Muscle of arm (tissue), 1 donor: ENCODE results near the gene CCR5AS.
"Not testable (repeated sequence)": the region's sequence is repeated elsewhere in the genome, so short reads cannot be mapped to it uniquely, and the experiment has no call there.

Experiments
- DNase-seq: peaks from one replicate; pipeline ENCODE4 v3.0.0-alpha.2; 2013

Gene CCR5AS

DNA sequence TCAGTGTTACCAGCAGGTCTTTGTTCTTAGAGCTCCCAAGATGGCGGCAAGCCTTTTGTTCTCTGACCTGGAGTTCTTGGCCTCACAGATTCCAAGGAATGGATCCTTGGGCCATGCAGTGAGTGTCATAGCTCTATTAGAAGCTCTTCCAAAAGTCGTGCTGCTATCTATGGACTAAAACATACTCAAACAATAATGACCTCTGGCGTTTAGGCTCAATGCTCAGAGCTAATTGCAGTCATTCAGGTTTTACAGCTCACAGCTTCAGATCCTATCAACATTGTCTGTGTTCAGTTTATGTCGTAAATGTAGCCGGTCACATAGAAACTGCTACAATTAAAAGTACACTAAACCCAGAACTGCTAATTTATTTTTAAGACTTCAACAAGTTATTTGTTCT lies 22.4 kb upstream of the CCR5AS start:
- no peak for DNase-seq

DNA sequence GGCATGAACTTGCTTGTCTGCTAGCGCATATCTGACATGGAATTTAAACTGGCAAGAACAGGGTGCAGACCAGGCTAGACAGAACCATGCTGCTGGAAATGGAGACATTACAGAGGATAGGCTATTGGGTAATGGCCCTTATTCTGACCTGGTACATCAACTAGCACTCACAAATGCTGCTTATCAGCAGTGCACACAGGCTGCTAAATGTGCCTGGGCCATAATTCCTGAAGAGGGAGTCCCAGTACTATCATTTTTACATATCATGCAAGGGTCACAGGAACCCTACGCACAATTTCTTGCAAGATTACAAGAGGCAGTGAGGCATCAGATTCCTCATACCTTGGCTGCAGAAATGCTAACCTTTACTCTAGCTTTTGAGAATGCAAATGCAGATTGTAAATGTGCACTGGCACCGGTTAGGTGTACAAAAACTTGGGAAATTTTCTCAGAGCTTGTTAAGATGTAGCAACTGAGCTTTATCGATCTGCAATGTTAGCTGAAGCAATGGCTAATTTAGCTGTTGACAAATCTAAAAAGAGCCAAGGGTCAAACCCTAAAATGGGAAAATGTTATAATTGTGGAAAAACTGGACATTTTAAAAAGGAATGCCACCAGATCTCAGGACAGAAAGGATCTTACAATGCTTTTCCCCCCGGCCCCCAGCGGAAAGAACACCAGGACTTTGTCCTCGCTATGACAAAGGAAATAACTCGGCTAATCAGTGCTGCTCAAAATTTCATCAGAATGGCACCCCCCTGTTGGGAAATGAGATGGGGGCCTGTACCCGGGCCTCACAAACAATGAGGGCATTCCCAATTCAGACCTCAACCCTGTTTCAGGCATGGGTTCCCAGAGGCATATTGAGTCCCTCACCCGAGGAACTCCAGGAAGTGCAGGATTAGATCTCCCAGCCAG lies 21.3 kb upstream of the CCR5AS start:
- DNase-seq, result no peak

DNA sequence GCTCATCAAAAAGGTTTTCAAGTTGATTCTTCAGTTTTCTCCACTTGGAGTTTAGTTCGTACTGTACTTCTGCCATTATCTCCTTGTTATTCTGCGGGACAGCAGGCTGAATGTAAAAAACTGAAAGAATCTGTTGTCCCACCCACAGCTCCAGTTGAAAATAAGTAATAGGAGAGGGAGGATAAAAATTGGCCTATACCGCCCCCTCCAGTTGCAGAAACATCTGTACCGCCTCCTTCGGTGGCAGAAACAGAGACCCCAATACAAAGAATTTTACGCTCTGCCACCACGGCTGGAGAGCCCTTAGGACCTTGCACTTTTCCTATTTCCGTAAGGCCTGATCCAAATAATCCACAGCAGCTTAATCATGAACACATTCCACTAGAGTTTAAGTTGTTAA lies 20.5 kb upstream of the CCR5AS start:
- not testable (repeated sequence) for DNase-seq

DNA sequence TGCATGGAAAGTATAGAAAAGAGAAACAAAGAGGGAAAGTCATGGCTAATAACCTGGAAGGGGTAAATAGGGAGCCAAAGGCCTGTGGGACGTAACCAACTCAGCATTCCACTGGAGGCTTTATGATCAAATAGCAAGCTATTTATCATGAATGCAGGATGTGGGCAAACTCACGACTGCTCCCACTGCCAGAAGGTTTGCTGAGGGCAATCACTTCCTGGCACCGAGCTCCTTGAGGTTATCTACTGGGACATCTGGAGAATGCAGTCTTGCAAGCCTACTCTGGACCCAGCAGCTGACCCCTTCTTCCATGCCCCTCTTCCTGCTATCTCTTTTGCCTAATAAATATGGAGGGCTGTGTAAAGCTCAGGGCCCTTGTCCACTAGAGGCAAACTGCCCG lies 19.6 kb upstream of the CCR5AS start:
- not testable (repeated sequence) for DNase-seq

DNA sequence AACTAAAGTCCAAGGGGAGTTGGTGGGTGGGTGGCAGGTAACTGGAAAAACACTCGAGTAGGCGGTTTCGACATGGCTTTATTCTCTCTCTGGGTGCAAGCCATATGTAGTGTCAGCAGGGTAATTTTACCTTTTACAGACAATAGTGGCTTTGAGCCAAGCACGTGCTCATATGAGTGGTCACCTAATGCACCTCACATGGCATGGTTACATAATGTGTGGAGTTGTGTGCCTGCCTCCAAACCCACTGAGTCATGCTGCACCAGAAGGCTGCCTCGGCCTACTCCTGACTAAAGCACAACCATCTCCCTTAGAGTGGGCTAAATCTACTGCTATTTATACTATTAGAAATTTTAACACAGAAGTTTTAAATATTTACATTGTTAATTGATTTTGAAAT lies 16.7 kb upstream of the CCR5AS start:
- DNase-seq, result no peak

DNA sequence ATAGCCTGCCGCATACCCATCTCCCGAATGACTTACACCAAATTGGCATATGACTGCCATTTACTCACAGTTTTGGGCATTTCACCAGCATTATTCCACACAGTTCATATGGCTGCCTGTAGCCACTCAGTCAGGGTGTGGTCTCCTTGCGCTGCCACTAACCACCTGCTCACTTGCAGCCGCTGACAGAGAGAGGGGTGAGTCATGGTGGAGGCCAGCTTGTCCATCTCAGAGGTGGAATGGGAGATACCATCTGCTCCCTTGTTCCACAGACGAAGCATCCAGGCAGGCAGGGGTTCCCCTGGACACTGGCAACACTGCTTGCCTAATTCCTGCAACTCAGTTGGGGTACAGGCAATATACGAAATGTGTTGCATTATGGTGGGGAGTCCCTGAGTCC lies 15.8 kb upstream of the CCR5AS start:
- no peak for DNase-seq

DNA sequence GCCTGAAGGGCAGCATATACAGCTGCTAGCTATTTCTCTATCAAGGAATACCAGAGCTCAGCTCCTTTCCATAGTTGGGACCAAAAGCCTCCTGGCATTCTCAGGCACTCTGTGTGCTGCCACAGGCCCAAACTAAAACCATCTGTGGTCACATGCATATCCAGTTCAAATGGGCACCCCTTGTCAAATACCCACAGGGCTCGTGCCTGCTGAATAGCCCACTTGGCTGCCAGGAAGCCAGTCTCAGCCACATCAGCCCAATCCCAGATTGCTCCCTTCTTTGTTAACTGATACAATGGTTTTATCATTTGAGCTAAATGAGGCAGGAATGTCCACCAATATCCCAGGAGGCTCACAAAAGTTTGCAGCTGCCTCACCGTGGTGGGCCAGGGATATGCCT lies 14.1 kb upstream of the CCR5AS start:
- no peak for DNase-seq

DNA sequence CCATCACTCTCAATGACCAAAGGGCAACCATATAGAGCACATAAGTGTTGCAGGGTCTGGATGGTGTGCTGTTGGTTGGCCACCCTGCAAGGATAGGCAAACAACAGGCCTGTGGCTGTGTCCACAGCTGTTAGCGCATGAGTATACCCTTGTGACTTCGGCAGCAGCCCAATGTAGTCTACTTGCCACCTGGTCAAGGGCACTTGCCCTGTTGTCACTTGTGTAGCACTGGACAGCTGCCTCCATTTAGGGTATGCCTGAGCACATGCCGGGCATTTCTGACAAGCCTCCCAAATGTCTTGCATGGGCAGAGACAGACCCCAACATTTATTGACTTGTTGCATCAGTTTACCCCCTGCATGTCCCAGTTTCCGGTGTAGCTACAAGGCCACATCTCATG lies 12.9 kb upstream of the CCR5AS start:
- no peak for DNase-seq

DNA sequence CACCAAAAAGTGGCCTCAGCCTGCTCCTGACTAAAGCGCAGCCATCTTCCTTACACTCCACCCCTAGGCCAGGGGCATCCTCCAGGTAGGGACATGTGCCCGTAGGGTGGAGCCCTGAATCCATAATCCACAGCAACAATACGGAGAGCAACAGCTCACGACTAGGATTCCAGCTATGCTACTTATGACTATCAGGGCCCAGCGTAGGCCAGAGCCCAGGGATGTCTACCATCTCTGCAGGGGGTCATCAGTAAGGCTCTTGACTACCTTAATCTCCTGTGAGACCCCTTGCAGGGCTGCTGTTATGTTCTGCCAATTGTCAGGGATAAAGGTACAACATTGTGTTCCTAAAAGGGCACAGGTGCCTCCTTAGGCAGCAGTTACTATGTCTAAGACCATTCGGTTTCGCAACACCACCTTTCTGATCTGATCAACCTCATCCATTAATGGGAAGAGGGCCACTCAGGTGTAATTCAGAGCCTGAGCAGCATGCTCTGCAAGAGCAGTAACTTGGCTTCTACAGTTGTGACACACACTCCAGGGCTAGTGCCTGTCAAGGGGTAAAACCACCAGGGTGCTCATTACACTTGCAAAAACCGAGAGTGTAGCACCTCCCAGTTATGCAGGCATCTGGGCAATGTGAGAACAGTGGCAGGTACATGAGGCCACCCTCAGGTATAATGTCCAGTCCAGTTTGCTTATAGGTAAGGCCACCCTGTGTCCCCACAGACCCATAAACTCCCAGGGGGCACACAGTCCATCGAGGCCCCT lies 11.2 kb upstream of the CCR5AS start:
- no peak for DNase-seq

DNA sequence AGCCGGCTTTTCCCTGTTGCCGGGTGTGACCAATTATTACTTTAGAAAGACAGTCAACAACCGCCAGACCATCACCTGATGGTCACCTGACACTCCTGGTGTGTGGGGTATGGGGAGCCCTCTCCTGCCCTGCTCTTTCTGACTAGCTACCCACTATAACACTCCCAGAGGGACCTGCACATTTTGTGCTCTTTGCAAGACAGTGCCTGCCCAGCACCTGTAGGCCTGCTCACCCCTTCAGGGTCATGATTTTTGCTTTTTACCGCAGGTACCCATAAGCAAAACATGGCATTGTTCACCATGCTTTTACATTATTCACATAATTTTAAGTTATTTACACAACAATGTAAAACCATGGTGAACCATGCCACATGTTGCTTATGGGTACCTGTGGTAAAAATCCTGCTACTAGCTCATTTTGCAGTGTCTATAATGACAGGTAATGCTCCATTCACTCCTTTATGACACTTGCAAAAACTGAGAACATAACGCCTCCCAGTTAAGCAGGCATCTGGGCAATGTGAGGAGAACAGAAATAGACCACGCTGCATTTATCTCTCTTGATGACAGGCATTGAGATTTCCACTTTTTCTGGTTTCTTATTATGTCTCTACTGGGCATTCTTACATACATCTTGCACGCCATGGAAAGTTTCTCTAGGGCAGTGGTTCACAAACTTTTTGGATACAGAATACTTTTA lies 10.1 kb upstream of the CCR5AS start:
- no peak for DNase-seq

DNA sequence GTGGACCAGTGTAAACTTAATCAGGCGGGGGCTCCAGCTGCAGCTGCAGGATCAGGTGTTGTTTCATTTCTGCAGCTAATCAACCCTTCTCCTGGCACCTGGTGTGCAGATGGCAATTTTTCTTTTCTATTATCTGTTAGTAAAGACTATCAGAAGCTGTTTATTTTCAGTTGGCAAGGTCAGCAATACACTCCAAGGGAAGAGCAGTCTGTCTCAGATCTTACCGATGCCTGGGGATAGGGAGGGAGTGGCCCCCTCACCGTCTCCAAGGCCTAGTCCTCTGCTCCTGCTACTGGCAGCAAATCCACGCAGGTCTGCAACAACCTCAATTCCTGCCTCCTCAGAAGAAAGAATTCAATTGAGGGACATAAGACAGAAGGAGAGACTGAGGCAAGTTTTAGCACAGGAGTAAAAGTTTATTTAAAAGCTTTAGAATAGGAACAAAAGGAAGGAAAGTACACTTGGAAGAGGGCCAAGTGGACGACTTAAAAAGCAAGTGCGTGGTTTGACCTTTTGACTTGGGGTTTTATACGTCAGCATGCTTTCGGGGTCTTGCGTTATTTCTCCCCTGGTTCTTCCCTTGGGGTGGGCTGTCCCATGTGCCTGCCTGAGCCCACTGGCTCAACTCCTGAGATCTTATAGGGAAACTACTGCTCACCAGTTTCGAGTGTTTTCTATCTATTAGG lies 9.4 kb upstream of the CCR5AS start:
- DNase-seq, result no peak

DNA sequence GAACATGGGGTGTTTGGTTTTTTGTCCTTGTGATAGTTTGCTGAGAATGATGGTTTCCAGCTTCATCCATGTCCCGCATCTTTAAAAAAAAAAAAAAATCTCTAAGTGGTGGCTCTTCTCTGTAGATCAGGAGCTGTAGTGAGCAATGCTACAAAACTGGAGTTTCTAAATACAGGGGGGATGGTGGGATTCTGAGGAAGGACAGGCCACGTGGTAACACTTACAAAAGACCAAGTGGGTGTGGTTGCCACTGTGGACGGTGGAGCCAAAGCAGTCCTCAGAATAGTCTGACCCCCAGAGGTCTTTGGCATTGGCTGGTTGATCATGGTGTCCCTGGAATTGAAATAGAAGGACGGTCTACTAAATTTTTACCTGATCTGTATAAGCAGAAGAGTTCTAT lies 7.9 kb upstream of the CCR5AS start:
- DNase-seq, result no peak

DNA sequence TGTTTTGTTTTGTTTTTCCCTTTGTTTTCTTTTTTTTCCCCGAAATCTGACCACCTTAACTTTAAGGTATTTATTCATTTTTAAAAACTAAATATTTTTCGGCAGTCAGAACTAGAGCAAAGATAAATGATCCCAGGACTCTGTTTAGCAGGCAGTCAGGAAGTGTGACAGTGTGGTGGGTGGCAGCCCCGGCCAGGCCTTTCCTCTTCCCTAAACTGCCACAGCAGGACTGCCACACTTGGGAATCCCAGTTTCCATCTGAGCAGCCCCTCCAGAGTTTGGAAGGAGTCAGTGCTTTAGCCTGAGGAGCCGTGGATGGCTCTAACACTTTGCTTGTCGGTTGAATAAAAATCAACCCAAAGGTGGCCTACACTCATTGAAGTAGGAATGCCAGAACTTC lies 7.1 kb upstream of the CCR5AS start:
- no peak for DNase-seq

DNA sequence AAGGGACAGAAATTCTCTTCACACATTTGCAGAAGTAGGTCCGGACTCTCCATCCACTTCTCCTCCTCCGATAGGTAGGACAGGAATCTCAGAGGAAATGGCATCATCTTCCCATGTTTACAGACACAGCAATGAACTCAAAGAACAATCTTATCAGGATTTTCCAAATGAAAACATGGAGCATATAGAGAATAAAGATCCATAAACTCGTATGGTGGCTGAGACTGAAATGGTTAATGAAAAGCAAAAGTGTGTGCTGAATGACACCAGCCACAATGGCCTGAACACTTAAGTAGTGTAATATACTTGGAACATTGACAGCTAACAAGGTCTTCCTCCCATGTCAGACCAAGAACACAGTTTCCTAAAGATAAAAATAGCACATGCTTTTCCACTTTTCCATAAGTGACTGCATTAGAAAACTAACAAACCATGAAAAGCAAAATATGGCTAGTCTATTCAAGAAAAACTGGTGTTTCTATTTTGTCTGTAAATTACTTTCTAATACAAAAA lies 6.0 kb upstream of the CCR5AS start:
- no peak for DNase-seq

DNA sequence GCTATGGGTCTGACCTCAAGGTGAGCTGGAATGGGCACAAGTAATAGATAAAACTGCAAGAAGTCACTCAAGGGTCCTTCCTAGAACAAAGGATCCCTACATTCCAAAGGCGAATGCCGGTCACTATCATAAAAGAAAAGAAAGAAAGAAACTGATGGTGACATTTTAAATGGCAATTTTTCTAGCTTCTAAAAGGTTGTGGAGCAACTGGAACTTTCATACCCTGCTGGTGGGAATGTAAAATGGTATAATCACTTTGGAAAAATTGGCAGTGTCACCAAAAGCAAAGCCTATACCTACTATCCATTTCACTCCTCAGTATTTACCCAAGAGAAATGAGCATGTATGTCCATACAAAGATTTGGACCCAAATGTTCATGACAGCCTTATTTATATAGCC lies 4.4 kb upstream of the CCR5AS start:
- no peak for DNase-seq

DNA sequence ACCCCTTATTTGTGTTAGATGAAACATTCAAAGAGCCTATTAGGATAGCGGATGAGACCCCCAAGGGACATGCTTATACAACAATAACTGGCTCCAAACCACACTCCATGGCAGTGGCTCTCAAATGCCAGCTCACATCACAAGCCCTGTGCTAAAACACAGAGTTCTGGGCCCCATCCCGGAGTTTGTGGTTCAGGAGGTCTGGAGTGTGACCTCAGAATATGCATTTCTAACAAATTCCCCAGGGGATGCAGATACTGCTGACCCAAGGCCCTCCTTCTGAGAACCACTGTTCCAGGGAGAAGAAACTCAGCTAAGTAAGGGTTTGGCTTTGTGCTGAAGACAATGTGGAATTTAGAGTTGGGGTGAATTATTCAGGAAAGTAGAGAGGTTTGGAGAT lies 3.8 kb upstream of the CCR5AS start:
- DNase-seq, result no peak

DNA sequence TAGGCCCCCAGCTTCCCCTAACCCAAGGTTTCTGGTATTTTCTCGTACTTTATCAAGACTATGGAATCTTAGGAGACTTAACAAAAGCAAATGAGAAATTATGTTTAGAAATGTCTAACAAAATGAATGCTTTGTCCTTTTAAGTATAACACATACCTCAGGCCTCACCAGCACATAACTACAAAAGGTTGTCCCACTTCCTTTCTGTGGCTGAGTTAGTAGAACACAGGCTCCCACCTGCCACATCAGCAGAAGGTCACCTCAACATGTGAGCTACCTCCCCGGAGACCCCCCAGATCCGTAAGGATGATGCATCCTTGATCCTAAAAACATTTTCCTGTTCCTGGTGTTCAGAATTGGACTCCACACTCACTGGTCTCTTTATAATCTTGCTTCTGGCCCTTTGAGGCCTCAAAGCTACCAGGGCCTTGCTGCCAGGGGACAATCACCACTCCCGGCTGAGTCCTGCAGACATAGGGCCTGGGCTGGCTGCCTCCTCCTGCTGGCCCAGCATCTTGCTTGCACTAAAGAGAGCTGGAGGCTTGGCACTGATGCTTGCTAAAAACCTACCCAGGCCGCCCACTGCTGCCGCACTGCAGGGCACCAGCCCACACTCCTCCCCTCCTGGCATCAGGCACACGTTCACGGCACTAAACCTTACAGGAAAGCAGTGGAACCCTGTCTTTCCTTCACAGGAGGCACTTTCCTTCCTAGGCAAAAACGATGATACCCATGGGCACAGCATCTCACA lies 3.0 kb upstream of the CCR5AS start:
- no peak for DNase-seq

DNA sequence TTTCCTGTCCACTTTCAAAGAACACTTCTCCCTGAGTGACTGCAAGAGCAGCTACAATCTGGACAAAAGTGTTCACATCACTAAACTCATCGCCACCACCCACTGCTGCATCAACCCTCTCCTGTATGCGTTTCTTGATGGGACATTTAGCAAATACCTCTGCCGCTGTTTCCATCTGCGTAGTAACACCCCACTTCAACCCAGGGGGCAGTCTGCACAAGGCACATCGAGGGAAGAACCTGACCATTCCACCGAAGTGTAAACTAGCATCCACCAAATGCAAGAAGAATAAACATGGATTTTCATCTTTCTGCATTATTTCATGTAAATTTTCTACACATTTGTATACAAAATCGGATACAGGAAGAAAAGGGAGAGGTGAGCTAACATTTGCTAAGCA lies 2.0 kb upstream of the CCR5AS start:
- DNase-seq, result no peak

DNA sequence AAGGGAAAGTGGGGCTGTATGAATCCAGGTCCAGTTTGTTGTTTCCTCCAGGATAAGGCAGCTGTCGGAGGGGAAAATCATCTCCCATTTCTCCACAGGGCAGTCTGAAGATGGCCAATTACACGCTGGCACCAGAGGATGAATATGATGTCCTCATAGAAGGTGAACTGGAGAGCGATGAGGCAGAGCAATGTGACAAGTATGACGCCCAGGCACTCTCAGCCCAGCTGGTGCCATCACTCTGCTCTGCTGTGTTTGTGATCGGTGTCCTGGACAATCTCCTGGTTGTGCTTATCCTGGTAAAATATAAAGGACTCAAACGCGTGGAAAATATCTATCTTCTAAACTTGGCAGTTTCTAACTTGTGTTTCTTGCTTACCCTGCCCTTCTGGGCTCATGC lies 1.1 kb upstream of the CCR5AS start:
- no peak for DNase-seq

DNA sequence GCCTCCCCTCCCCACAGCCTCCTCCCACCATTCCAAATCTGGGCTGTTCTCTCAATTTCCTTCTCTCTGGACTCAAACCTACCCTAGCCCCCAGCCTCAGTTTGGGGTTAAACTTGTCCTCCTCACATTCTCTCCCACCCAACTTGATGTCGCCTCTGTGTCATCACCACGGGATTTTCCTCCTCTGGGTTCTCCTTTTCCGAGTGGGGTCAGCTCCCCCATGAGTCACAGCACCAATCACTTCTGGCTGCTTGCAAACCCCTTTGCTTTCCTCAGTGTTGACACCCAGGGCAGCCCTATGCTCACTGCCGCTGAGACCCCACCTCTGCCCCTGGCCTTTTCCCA lies 451 bp downstream of the CCR5AS start:
- no peak for DNase-seq
